Kidney (tissue), 14 donors: ENCODE results near the gene TMEM107. TPM values are rescaled to one million over a fixed set of nuclear protein-coding genes. Genes with fewer than 3 reads are reported as not detected.

ENCODE experiments used
- DNase-seq, 5 donors: peaks; one replicate each; pipeline ENCODE4 v3.0.0-alpha.2; 2013 to 2020
- FAIRE-seq: peaks from 2 replicates; lab custom pipeline; 2012; peaks lifted over from hg19 to GRCh38; lab: Jason Lieb, UNC
- H3K27ac ChIP-seq, 2 donors: one replicate each; pipeline ENCODE4 v1.7.0; 2013; ENCODE audit warnings: low read depth in 2 of 2, low read length in 2 of 2, inconsistent platforms in 1 of 2
- H3K27me3 ChIP-seq: one replicate; pipeline ENCODE4 v1.7.1; 2013; ENCODE audit warnings: low read length, inconsistent platforms; ENCODE audit not compliant: control insufficient read depth, insufficient read depth
- H3K36me3 ChIP-seq, 3 donors: one replicate each; pipeline versions ENCODE4 v1.7.0 to v1.7.1; 2013; ENCODE audit warnings: low read length in 3 of 3, control low read depth in 1 of 3, inconsistent platforms in 1 of 3; ENCODE audit not compliant: insufficient read depth in 3 of 3, control insufficient read depth in 2 of 3
- H3K4me1 ChIP-seq, 3 donors: one replicate each; pipeline versions ENCODE4 v1.7.0 to v1.7.1; 2013; ENCODE audit warnings: low read length in 3 of 3, inconsistent platforms in 1 of 3, low read depth in 1 of 3; ENCODE audit not compliant: control insufficient read depth in 2 of 3, insufficient read depth in 2 of 3
- H3K4me3 ChIP-seq, 3 donors: one replicate each; pipeline versions ENCODE4 v1.7.0 to v1.8.1; 2013; ENCODE audit warnings: low read length in 3 of 3, control low read depth in 1 of 3, inconsistent platforms in 1 of 3
- H3K9ac ChIP-seq, 3 donors: one replicate each; pipeline versions ENCODE4 v1.7.0 to v1.7.1; 2013; ENCODE audit warnings: low read length in 3 of 3, control low read depth in 1 of 3, inconsistent platforms in 1 of 3
- H3K9me3 ChIP-seq, 3 donors: one replicate each; pipeline versions ENCODE4 v1.7.0 to v1.7.1; 2013; ENCODE audit warnings: low read length in 3 of 3, control low read depth in 1 of 3, inconsistent platforms in 1 of 3; ENCODE audit not compliant: control insufficient read depth in 2 of 3, insufficient read depth in 1 of 3
- intact Hi-C: fragments of 100-400 bp; cut with DNase I; formaldehyde crosslinking; loops from one replicate; pipeline ENCODE4 v1.11.1; 2022
- polyA plus RNA-seq: library from polyadenylated mRNA; stranded (reverse); fragments of 350-450 nt; fragmentation: Illumina TruSeq; extraction: RNeasy Lipid Tissue Mini Kit (QIAGEN cat#74804); gene quantifications from one replicate; pipeline ENCODE4 v1.2.3, GENCODE V29; 2014; ENCODE audit warnings: low read depth, low replicate concordance; ENCODE audit not compliant: insufficient read depth
- total RNA-seq: library from RNA; stranded (reverse); fragmentation: NEBNext Ultra II Directional; extraction: Animal tissue kit (Norgen Biotek cat#: 25700); gene quantifications from one replicate; pipeline ENCODE4 v1.2.1, GENCODE V29; 2021
- TF ChIP-seq, protein P1 (sequence below): IDR thresholded peaks from 3 replicates; pipeline ENCODE4 v1.5.1; 2012; ENCODE audit warnings: mild to moderate bottlenecking, moderate library complexity, borderline replicate concordance; ENCODE audit not compliant: insufficient read depth; ENCODE audit errors: extremely low read depth
- donor health status: control.
- donor health status: control.
- donor health status: control.
- donor health status: control.
- donor health status: control.
- donor health status: DM: yes; HTN: yes; CAD: no.
- donor health status: Normal renal cell carcinoma (clear cell type).

Gene TMEM107
- total and polyA plus RNA-seq, 2 donors from 2014 or later, result 23.4 to 24.6 TPM

DNA sequence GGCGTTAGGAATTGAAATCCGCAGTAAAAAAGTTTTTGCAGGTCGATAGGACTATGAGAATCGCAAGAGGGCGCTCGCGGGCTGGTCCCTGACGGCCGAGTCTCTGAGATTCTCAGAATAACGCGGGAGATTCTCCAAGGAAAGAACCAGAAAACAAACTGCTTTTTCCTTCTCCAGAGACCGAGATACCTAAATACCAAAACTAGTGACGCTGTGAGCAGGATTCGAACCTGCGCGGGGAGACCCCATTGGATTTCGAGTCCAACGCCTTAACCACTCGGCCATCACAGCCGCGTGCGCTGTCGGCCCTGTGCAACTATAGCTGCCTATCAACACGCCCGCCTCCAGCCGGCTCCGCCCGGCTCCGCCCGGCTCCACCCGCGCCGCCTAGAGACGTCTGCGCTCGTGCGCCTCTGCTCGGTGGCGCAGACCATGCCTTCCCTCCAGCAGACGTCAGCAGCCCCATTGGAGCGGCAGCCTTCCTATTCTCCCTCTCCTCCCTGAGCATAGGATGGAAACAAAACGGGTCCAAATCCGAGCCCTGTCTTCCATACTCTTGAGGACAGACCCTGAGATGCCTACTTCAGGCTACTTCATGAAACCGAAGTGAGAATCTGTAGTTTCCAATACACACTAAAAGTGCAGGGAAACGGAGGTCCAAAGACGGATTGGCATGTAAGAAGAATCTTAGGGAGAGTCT is 37.4 kb downstream of the TMEM107 start:
- Histone ChIP-seq H3K4me1 (peaks cover 0 to 11% (median 5%) of the 10 kb centered on the region in 3 donors), H3K36me3 (peaks cover 0 to 35% (median 29%) of the 10 kb centered on the region in 3 donors), H3K27me3 (no peaks in the 10 kb centered on the region), H3K9me3 (no peaks in the 10 kb centered on the region), H3K9ac (peak overlapping the region; percentile 10 to 77 (median 45)), H3K27ac (peak overlapping the region; percentile 63 to 91), H3K4me3 (peak overlapping the region; percentile 24 to 88 (median 50))
- intact Hi-C loops, result no loop called here
- FAIRE-seq, result peak; percentile 97
- DNase-seq, result peak; percentile 98 to 99 (median 99)
- TF ChIP-seq, protein P1, sequence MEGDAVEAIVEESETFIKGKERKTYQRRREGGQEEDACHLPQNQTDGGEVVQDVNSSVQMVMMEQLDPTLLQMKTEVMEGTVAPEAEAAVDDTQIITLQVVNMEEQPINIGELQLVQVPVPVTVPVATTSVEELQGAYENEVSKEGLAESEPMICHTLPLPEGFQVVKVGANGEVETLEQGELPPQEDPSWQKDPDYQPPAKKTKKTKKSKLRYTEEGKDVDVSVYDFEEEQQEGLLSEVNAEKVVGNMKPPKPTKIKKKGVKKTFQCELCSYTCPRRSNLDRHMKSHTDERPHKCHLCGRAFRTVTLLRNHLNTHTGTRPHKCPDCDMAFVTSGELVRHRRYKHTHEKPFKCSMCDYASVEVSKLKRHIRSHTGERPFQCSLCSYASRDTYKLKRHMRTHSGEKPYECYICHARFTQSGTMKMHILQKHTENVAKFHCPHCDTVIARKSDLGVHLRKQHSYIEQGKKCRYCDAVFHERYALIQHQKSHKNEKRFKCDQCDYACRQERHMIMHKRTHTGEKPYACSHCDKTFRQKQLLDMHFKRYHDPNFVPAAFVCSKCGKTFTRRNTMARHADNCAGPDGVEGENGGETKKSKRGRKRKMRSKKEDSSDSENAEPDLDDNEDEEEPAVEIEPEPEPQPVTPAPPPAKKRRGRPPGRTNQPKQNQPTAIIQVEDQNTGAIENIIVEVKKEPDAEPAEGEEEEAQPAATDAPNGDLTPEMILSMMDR, result peak; percentile 80

DNA sequence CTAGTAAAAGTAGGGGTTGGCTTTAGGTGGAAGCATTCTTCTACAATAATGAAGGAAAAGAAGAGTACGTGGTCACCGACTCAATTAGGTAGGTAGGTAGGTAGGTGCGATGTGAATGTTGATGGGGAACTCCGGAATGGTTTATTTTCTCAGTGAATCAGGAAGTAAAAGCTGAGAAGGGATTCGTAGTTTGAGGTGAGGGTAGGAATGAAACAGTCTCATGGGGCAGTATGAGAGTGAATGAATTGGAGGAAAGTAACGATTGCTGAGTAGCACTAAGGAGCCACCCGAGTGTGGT is 37.9 kb downstream of the TMEM107 start:
- Histone ChIP-seq H3K27ac (peak overlapping the region; percentile 63 to 91), H3K4me1 (peaks cover 0 to 11% (median 5%) of the 10 kb centered on the region in 3 donors), H3K27me3 (no peaks in the 10 kb centered on the region), H3K36me3 (peaks cover 0 to 30% (median 27%) of the 10 kb centered on the region in 3 donors), H3K9ac (peak overlapping the region; percentile 38 to 73 (median 45)), H3K9me3 (no peaks in the 10 kb centered on the region), H3K4me3 (peak overlapping the region; percentile 8 to 74 (median 44))
- TF ChIP-seq, protein P1, result no peak
- FAIRE-seq (no peak), DNase-seq (no peak)
- intact Hi-C loops, result no loop called here

DNA sequence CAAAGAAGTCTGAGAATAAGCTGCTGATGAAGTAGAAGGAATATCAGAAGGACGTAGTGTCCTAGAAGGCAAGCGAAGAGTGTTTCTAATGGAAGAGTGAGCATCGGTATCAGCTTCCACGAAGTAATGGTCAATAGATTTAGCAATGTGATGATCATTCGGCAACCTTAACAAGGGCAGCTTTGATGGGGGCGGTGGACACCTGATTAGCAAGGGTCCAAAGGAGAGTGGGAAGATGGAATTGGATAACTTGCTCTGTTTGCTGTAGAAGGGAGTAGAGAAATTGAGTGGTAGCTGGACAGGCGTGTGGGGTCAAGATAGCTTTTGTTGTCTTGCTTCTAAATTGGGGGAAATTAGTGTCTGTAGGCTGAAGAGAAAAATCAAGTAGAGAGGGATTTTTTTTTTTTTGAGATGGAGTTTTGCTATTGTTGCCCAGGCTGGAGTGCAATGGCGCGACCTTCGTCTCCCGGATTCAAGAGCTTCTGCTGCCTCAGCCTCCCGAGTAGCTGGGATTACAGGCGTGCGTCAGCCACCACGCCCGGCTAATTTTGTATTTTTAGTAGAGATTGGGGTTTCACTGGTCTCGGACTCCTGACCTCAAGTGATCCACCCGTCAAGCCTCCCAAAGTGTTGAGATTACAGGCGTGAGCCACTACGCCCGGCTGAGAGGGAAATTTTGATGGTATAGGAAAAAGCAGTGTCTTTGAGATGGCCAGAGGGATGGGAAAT is 38.4 kb downstream of the TMEM107 start:
- H3K4me1 ChIP-seq, result peaks cover 0 to 11% (median 5%) of the 10 kb centered on the region in 3 donors
- peak overlapping the region; percentile 63 to 91 for H3K27ac ChIP-seq
- intact Hi-C loops, result no loop called here
- H3K9me3 ChIP-seq, result no peaks in the 10 kb centered on the region
- H3K9ac ChIP-seq, result peak overlapping the region; percentile 38 to 73 (median 45)
- peak overlapping the region; percentile 8 to 74 (median 44) for H3K4me3 ChIP-seq
- peak in 3 of 5 donors; percentile 5 to 59 (median 14) for DNase-seq
- peaks cover 0 to 28% (median 26%) of the 10 kb centered on the region in 3 donors for H3K36me3 ChIP-seq
- TF ChIP-seq, protein P1, result no peak
- no peak for FAIRE-seq
- no peaks in the 10 kb centered on the region for H3K27me3 ChIP-seq
